Raji (cell line): ENCODE results near the gene PAFAH2.

Source experiments
- POLR2A ChIP-seq: IDR thresholded peaks from 2 replicates; pipeline ENCODE4 v1.6.1; 2011; ENCODE audit warnings: low read depth, low read length, control low read depth; ENCODE audit not compliant: insufficient read depth

The PAFAH2 gene

DNA sequence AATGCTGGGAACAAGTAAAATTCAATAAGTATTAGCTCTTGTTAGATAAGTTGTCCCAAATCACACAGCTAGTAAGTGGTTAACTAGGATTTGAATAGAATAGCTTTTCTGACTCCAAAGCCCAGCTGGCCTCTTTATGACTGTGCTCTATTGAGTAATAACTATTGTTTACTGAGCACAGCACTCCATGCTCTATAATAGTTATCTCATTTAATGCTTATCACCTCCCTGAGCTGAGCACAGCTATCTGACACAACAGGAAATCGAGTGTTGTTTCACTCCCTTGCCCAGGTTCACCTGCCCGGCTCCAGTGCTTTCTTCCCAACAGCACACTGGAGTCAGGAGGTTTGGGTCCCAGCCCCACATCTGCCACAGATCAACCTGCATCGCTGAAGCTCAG lies 52.9 kb downstream of the PAFAH2 start:
- no peak for TF ChIP-seq POLR2A

DNA sequence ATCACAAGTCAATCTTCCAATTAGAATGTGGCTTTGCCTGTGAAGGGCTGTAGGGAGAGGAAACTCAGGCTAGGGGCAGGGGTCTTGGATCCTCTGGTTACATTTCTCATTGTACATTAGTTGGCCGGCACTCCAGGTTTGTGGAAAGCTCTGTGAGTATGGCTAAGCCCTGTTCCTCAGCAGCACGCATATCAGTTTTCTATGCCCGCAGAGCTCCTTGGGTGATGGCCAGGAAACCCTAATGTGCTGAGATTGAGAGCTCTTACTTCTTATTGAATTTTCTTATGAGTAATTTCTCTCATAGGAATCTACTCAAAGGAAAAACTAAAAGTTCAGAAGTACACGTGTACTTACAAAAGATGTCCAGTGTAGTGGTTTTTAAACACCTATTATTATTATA lies 60.9 kb downstream of the PAFAH2 start:
- no peak for TF ChIP-seq POLR2A

- no peak for TF ChIP-seq POLR2A
These were observed 64.1 kb downstream of the PAFAH2 start for GRCh38 chr1:25933479-25934365.

- no peak for TF ChIP-seq POLR2A
These were observed 65.5 kb downstream of the PAFAH2 start for GRCh38 chr1:25932321-25932720.

GRCh38 chr1:25929016-25929415 lies 68.8 kb downstream of the PAFAH2 start:
- TF ChIP-seq POLR2A = no peak

DNA sequence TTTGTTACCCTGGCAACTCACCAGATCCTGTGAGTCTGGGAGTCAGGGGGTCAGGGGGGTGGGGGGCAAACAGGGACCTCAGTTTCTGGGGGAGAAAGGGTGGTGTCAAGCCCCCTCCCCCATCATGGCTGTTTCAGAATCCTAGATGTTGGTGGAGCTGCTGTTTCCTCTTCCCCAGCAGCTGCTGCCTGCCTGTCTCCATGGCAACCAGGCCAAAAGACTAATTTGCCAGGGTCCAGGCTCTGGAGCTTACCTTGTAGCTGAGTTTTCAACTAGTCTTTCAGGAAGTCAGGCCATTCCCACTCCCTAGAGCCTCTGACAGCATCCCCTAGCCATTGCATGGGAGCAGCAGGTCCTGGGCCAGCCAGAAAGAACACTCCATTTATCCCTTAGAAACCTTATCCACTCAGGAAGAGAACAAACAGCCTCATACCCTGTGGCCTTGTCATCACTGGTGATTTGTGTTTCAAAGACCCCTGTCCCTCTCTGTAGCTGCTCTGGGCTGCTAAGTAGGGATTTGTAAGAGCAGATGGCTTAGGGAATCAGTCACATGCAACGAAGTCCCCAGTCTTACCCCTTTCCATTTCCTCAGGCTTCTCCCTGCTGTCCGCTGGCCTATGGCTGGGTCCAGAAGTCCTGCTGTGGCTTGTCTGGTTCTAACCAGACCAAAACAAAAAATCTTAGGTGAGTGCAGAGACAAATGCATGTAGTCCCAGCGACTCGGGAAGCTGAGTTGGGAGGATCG lies 70.2 kb downstream of the PAFAH2 start:
- TF ChIP-seq POLR2A = no peak

DNA sequence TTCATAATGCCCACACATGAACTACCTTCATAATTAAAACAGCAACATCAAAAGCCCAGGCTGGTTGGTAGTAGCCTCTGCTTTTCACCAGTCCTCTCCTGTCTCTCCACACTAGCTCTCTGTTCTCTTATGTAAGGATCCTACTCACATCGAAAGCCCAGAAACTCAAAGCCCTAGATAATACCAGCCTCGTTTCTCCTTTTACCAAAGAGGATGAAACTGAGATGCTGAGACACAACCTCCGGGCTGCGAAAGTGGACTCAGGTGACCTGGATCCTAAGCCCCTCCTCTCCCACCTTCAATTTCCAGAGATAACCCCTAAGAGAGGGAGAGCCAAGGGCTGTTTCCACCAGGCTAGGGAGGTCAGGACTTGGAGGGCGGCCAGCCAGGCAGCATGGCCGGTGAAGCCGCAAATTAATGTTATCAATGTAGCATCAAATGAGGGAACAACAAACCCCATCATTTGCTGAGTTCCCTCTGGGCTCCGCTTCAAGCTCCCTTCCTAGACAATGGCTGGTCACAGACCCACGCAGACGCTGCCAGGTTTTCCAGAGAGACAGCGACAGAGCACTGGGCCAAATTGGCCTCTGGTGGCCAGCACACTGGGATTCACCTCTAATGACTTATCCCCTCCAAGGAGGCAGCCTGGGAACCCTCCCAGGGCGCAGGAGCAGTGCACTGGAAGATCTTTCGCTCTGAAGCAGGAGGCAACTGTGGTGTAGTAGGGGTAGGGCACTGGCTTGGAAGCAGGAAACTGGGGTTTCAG lies 70.9 kb downstream of the PAFAH2 start:
- TF ChIP-seq POLR2A = no peak

GRCh38 chr1:25924454-25924853 lies 73.4 kb downstream of the PAFAH2 start:
- no peak for TF ChIP-seq POLR2A

- TF ChIP-seq POLR2A = no peak
These were observed 74.8 kb downstream of the PAFAH2 start for GRCh38 chr1:25922971-25923552.

DNA sequence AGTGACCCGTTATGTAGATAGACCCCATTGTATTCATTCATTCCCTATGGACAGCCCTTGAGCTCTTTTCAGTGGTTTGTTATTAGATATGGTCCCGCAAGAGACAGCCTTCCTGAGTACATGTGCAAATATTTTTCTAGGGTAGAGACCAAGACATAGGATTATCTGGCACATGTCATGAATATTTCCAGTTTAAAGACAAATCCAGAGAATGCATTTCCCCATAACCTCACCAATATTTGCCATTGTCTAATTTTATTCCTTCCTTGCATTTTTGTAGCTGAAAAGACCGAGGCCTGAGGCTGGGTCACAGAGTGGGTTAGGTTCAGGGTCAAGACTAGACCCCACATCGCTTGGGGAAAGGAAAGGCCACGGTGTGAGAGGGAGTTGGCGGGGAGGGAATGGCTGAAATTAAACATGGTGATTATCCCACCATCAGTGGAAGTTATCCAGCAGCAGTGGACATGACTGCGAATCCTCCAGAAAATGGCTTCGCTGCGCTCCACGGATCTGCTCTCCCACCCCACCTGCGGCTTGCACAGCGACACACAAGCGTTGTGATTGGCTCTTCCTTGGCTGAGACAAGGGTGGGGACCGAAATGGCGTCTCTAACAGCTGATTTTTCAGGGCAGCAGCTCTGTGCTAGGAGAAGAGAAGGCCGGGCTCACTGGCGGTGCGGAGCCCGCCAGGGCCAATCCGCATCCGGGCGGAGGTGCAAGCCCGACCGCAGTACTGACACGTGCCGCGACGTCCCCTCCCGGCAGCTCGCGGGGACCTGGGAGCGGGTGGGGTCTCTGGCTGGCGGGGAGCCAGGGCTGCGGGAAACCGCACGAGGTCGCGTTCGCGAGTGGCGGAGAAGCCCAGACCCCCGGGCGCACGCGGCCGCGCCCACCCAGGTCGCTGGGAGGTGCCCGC lies 75.5 kb downstream of the PAFAH2 start:
- TF ChIP-seq POLR2A = no peak

GRCh38 chr1:25918615-25919014 lies 79.2 kb downstream of the PAFAH2 start:
- TF ChIP-seq POLR2A = no peak

- TF ChIP-seq POLR2A = no peak
These were observed 79.9 kb downstream of the PAFAH2 start for GRCh38 chr1:25917996-25918395.

DNA sequence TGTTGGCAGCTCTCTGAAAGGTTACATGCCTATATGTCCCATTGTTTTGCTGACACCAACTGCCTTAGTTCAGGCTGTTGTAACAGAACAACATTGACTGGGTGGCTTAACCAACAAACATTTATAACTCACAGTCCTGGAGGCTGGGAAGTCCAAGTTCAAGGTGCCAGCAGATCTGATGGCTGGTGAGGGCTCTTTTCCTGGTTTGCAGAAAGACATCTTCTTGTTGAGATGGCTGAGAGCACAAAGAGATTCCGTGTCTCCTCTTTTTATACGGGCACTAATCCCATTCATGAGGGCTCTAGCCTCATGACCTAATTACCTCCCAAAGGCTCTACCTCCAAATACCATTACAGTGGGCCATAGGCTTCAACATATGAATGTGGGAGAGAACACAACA lies 81.4 kb downstream of the PAFAH2 start:
- TF ChIP-seq POLR2A = no peak
